ENCODE results near the gene EML1. TPM values are rescaled to one million over a fixed set of nuclear protein-coding genes. Genes with fewer than 3 reads are reported as not detected.

Gene EML1
- polyA plus RNA-seq: 10 to 100 TPM in 2 of 3 donors, 1 to 10 TPM in 1; 5.2 to 19.6 (median 14.1) TPM

GRCh38 chr14:99793213-99794150 lies at the start of gene EML1:
Gene EML1 (plus strand): TSS chr14:99793413. CDS start chr14:99793477, 64 bp downstream.
- 0 to 1% (median 0%) methylated on average over 79 to 121 of the region's 121 CpGs for WGBS, 3 donors
- H3K27ac ChIP-seq (ENCODE audit: low read depth, low read length): no peak within 1 kb of the TSS

GRCh38 chr14:99744199-99744872 lies 48.9 kb upstream of the EML1 start:
- 65 to 76% (median 75%) methylated on average over 11 of the region's 11 CpGs for WGBS, 3 donors
- no peak overlapping the region for H3K27ac ChIP-seq (ENCODE audit: low read depth, low read length)

- 84% methylated on average over 7 of the region's 7 CpGs for WGBS, 3 donors
- H3K27ac ChIP-seq (ENCODE audit: low read depth, low read length): no peak overlapping the region
Measured at GRCh38 chr14:99744873-99745224, 48.4 kb upstream of the EML1 start.

- no peak overlapping the region for H3K27ac ChIP-seq (ENCODE audit: low read depth, low read length)
- 41 to 64% (median 42%) methylated on average over 10 of the region's 10 CpGs for WGBS, 3 donors
Measured at GRCh38 chr14:99745307-99745951, 47.8 kb upstream of the EML1 start.

- WGBS, 3 donors: 75 to 87% (median 83%) methylated on average over 6 of the region's 7 CpGs
- no peak overlapping the region for H3K27ac ChIP-seq (ENCODE audit: low read depth, low read length)
Measured at GRCh38 chr14:99747167-99747566, 46.0 kb upstream of the EML1 start.

GRCh38 chr14:99747582-99748330 lies 45.5 kb upstream of the EML1 start:
- H3K27ac ChIP-seq (ENCODE audit: low read depth, low read length): no peak overlapping the region
- WGBS, 3 donors: 88 to 93% (median 92%) methylated on average over 22 of the region's 22 CpGs

GRCh38 chr14:99748529-99748928 lies 44.7 kb upstream of the EML1 start:
- WGBS, 3 donors: 74 to 80% (median 77%) methylated on average over 9 of the region's 9 CpGs
- H3K27ac ChIP-seq (ENCODE audit: low read depth, low read length): no peak overlapping the region

DNA sequence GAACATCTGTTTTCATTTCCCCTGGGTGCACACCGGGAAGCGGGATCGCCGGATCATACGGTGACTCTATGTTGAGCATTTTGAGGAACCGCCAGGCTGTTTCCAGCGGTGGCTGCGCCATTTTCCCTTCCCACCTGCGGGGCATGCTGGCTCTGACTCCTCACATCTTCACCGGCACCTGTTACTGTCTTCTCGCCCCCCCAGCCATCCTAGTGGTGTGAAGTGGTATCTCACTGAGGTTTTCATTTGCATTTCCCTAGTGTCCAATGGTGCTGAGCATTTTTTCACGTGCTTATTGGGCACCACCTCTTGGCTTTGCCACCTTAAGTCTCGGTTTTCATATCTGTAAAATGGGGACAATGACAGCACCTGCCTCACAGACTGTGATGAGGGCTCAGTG lies 44.1 kb upstream of the EML1 start:
- WGBS, 3 donors: 74 to 89% (median 87%) methylated on average over 13 of the region's 13 CpGs
- H3K27ac ChIP-seq (ENCODE audit: low read depth, low read length): no peak overlapping the region

DNA sequence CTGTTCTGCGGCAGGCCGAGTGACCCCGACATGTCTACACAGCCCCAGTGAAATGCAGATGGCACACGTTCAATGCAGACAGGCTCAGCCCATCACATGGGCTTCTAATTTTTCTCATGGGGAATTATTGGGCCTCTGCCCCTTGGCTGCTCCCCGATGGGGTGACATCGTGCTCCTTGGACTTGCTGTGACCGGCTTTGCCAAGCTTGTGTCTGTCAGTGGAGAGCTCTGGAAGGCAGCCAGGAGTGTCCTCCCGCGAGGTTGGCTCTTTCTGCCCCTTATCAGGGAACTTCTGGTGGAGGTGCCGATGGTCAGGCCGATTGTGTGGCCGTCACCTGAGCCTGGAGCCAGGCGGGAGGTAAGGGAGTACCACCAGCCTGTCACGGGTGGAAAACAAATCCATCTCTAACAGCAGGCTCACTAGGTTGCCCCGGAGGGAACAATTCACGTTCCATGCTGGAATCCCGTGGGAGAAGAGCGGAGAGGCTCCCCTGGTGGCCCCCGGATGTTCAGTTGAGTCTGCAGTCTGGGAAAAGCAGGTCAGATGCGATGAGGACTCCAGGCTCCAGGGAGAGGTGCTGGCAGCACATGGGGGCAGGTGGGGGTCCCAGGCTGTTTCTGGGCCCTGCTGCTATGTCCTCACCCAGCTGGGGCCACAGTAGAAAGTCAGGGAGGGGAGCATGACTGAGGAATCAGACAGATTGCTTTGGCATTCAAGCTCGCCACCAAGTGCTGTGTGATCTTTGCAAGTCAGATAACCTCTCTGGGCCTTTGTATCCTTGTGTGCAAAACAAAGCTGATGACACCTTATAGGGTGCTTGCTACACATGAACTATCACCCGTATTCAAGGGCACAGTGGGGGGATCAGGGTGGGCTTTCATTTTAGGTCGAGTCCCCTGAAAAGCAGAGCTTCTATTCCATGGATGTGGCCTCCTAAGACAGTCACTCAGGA lies 43.2 kb upstream of the EML1 start:
- 38 to 57% (median 56%) methylated on average over 23 of the region's 23 CpGs for WGBS, 3 donors
- no peak overlapping the region for H3K27ac ChIP-seq (ENCODE audit: low read depth, low read length)

DNA sequence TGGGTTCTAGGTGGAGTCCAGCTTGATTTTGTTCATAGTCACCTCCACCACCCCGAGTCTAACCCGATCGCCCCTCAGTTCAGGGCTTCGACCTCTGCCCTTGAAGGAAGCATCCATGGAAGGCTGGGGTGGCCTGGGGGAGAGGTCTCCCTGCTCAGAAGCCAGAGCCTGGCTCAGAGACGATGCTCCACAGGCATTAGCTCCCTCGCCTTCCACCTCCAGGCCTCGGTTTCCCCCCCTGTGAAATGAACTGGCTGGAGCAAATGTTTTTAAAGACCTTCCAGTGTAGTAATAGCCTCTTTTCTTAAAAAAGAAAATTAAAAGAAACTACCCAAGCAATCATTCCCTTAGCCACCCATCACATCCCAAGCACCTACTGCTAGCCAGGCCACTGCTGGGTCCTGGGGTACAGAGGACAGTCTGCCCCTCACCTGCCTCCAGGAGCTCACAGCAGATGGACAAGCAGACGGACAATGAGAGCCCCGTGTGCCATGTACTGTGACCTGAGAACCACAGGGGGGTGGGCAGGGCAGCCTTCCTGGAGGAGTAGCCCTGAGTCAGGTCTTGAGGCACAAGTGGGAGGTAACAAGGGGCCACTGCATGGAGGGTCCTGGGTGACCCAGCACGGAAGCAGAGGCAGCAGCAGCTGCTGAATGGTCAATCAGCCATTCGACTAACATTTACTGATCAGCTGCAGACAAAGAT lies 42.3 kb upstream of the EML1 start:
- H3K27ac ChIP-seq (ENCODE audit: low read depth, low read length): no peak overlapping the region
- 85 to 94% (median 89%) methylated on average over 11 of the region's 11 CpGs for WGBS, 3 donors

DNA sequence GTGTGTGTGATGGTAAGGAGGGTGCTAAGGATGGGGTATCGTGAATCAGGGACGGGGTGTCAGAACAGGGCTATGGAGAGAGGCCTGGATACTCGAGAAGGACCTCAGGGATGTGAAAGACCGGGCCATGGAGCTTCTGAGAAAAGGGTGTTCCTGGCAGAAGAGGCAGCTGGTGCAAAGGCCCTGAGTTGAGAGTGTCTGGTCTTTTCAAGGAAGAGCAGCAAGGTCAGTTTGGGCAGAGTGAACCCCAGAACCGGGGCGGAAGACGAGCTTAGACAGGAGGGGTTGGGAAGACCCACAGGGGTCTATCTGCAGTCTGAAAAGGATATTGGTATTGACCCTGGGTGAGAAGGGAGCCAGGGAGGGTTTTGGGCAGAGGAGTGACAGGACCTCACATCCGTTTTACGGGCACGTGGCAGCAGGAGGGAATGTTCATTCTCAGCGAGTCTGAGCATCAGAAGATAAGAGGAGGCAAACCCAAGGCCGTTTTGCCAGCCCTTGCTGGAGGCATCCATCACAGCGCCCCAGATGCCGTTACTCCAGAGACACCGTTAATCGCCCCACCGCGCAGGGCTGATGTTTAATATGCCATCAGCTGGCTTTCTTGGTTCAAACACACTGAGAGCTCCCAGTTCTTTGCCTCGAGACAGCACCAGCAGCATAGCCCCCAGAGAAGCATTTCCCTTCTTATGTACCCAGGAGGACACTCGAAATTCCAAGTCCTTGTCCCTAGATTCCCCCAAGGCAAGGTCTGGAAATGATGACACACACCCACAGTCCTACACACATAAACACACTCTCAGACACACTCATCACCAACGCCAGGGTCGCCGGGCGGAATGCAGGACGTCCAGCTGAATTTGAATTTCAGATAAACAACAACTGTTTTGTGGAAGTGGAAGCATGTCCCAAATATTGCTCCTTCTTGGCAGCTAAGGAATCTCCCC lies 41.4 kb upstream of the EML1 start:
- WGBS, 3 donors: 39 to 65% (median 47%) methylated on average over 25 of the region's 25 CpGs
- no peak overlapping the region for H3K27ac ChIP-seq (ENCODE audit: low read depth, low read length)

DNA sequence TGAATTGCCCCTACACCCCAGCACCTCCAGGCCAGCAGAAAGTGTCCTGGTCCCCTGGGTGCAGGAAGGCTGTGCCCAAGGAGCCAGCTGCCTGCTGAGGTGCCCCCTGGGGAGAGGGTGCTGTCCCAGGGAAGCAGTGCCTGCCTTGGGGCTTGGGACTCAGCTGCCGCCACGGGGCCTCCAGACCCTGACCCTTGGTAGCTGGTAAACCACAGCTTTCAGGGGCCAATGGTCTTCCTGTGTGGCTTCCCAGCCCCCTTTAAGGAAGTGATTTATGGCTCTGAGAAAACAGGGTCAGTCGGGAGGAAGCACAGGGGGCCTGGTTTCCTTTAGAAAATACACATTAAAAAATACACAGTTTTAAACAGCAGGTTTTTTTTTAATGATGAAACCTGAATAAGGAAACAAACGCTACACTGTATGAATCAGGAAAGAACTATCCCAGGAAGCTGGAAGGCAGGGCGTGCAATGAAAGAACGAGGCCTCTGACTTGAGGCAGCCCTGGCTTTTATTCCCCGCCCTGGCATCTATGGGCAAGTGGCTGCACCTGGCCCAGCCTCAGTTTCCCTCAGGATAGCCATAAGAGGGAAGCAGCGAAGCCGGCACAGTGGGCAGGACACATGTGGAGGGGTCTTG lies 40.6 kb upstream of the EML1 start:
- H3K27ac ChIP-seq (ENCODE audit: low read depth, low read length): no peak overlapping the region
- WGBS, 3 donors: 20 to 48% (median 23%) methylated on average over 9 of the region's 9 CpGs

GRCh38 chr14:99753225-99754140 lies 39.7 kb upstream of the EML1 start:
- no peak overlapping the region for H3K27ac ChIP-seq (ENCODE audit: low read depth, low read length)
- WGBS, 3 donors: 47 to 60% (median 57%) methylated on average over 14 to 16 of the region's 16 CpGs

All from adipose tissue (tissue), 3 donors.